Sigmoid colon (tissue), 3 donors: ENCODE measurements around the gene POMGNT2.

Experiments used
- POLR2A ChIP-seq, 2 donors: fragments of 450-650 bp; IDR thresholded peaks; one replicate each; pipeline ENCODE4 v1.6.1; 2016; ENCODE audit warnings: antibody characterized with exemption in 2 of 2, mild to moderate bottlenecking in 2 of 2, moderate library complexity in 2 of 2
- TF ChIP-seq, protein P1 (sequence below), 4 experiments: fragments of 450-650 bp in 3 of 4; fragments of 200-600 bp in 1 of 4; IDR thresholded peaks; one replicate each; pipeline ENCODE4 v1.5.1; 2016 to 2019; ENCODE audit warnings: antibody characterized with exemption in 4 of 4, mild to moderate bottlenecking in 3 of 4, moderate library complexity in 2 of 4

- TF ChIP-seq, protein P1, sequence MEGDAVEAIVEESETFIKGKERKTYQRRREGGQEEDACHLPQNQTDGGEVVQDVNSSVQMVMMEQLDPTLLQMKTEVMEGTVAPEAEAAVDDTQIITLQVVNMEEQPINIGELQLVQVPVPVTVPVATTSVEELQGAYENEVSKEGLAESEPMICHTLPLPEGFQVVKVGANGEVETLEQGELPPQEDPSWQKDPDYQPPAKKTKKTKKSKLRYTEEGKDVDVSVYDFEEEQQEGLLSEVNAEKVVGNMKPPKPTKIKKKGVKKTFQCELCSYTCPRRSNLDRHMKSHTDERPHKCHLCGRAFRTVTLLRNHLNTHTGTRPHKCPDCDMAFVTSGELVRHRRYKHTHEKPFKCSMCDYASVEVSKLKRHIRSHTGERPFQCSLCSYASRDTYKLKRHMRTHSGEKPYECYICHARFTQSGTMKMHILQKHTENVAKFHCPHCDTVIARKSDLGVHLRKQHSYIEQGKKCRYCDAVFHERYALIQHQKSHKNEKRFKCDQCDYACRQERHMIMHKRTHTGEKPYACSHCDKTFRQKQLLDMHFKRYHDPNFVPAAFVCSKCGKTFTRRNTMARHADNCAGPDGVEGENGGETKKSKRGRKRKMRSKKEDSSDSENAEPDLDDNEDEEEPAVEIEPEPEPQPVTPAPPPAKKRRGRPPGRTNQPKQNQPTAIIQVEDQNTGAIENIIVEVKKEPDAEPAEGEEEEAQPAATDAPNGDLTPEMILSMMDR (IDR thresholded peaks at IDR 0.05) = no peak
- no peak for TF ChIP-seq POLR2A (IDR thresholded peaks at IDR 0.05)
Measured at GRCh38 chr3:43055806-43056770, 49.8 kb downstream of the POMGNT2 start.
